Measurements from ENCODE around the gene MAOB.
"Not testable (repeated sequence)": the region's sequence is repeated elsewhere in the genome, so short reads cannot be mapped to it uniquely, and the experiment has no call there.

Gene MAOB

GRCh38 chrX:43882294-43882681 lies at the start of gene MAOB:
Gene MAOB, minus strand, starts transcription at chrX:43882450. Its CDS starts 151 bp downstream, at chrX:43882299.
- DNase-seq: no peak

- DNase-seq: not testable (repeated sequence)
Measured at GRCh38 chrX:43922032-43922431, 39.8 kb upstream of the MAOB start.

DNA sequence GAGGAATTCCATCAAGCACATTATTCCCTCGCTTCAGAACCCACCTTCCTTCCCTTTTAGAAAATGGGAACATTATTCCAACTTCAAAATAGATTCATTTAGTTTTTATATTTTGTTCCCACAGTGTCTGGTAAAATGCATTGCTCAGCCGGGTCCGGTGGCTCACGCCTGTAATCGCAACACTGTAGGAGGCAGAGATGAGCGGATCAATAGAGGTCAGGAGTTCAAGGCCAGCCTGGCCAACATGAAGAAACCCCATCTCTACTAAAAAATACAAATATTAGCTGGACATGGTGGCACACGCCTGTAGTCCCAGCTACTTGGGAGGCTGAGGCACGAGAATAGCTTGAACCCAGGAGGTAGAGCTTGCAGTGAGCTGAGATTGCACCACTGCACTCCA lies 28.5 kb upstream of the MAOB start:
- not testable (repeated sequence) for DNase-seq

DNA sequence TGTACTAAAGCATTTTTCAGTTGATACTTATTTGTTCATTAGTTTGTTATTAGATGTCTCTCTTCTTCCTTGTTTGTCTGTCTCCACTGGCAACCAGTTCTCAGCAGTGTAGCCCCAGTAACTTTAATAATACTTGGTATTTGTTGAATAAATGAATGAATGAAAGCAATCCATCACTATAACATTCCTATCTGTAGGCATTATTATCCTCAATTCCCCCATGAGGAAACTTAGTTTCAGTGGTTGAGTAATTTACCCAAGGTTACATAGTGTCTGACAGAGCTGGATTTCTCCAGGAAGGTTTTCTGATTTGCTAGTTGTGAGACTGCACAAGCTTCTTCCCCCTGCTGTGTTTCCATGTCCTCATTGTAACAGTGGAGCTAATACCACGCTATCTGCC lies 27.8 kb upstream of the MAOB start:
- DNase-seq: no peak

- DNase-seq: no peak
Measured at GRCh38 chrX:43909141-43909540, 26.9 kb upstream of the MAOB start.

GRCh38 chrX:43899878-43900815 lies 17.9 kb upstream of the MAOB start:
- no peak for DNase-seq

DNA sequence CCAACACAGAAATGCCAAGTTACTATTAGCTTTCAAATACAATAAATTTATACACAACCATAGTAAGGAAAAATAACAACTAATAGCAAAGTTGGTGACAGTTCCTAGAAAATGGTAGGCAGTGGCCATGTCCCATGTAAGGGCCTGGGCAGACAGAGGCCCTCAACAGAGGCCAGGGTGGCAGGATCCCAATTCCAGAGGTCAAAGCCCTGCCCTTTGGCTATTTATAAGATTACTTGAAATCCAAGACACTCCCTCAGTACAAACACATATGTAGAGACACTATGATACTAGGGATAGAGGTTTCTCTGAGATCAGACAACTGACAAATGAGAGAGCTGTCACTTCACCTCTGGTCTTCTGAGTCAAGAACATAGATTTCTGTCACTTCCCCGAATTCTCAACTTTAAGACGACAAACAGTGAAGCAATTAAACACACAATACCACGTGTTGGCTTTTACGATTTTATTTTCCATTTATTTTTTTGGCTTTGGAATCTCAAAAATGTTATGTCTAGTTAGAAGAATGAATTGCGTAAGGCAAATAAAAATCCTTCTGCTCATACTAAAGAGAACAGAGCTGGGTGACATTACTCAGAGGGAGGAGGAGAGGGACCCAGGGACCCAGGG lies 16.3 kb upstream of the MAOB start:
- DNase-seq: peak; percentile 0

DNA sequence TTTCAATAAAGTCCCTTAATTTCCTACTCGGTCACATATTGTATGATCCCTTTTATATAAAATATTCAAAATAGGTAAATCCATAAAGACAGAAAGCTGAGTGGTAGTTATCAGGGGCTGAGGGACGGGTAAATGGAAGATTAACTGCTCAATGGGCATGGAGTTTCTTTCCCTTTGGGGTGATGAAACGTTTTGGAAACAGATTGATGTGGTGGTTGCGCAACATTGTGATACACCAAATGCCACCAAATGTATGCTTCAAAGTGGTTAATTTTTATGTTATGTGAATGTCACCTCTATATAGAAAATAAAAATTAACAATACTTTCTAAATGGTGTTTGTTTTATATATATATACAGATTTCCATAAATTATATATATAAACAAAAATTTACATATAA lies 15.0 kb upstream of the MAOB start:
- no peak for DNase-seq

- no peak for DNase-seq
Measured at GRCh38 chrX:43892336-43892870, 10.2 kb upstream of the MAOB start.

GRCh38 chrX:43885617-43886016 lies 3.4 kb upstream of the MAOB start:
- no peak for DNase-seq

DNA sequence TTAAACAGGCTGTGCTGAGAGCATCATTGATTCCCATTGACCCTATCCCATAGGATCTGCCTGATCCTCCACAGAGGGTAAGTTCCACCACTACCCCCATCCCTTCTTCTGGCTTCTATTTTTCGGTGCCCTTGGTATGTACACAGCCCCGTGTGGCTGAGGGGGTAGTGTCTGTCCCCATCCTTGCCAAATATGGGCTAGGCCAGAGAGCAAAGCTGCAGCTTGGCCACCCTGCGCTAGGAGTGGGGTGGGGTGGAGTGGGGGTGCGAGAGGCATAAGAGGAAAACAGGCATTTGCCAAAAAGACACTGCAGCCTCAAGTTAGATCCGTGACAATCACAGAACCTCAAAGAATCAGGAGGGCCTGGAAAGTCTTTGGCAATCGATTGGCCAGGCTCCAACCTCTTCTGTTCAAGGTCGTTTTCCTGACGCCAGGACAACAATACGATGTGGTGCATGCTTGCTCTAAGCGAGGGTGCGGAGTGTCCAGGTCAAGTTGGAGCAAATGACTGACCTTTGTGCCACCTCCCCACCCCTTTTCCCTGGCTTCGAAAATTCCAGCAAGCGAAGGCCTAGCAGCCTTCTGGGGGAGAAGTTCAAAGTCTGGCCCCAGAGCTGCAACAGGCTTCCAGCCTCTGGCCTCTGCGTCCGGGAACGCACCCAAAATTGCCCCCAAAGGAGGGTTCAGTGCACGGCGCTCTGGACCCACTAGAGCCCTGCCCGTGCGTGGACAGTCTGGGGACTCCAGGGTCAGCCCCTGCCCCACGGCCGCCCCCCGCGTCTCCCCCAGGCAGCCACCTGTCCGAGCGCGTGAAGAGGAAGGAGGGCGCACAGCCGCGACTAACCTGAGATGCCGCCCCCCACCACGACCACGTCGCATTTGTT lies 598 bp downstream of the MAOB start:
- no peak for DNase-seq

- no peak for DNase-seq
Measured at GRCh38 chrX:43880425-43880824, 1.8 kb downstream of the MAOB start.

GRCh38 chrX:43878906-43879526 lies 3.2 kb downstream of the MAOB start:
- no peak for DNase-seq

DNA sequence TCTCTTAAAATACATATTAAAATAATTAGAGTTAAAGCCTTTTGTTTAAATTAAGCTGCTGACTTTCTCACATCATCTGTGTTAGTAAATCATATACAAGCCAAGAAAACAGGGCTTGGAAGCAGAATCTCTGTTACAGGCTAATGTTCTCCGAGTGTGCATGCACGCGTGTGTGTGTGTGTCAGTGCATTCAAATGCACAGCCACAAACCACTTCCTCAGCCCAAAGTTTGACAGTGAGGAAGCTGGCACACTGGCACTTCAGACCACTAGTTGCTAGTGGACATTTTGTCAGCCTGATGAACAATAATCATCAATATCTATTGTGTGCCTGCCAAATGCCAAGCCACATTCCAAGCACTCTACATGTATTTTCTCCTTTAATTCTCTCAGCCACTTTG lies 5.6 kb downstream of the MAOB start:
- no peak for DNase-seq

GRCh38 chrX:43870758-43871419 lies 11.4 kb downstream of the MAOB start:
- DNase-seq: no peak

DNA sequence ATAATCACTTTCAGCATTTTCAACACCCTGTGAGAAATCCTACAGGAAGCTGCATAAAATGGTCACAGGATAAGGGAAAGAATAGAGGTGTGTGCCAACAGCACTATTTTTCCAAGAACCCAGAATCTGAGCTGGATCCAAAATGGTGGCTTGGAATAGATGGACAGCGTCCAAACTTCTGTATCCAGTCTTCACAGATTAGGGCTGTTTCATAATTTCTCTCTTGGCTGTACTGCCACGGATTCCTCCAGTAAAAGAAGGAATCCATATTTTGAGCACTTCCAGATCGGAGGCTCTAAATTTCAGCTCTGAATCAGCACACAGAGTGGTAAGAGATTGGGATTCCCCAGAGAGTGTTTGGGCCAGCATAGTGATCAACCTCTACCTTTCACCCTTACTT lies 12.2 kb downstream of the MAOB start:
- no peak for DNase-seq

DNA sequence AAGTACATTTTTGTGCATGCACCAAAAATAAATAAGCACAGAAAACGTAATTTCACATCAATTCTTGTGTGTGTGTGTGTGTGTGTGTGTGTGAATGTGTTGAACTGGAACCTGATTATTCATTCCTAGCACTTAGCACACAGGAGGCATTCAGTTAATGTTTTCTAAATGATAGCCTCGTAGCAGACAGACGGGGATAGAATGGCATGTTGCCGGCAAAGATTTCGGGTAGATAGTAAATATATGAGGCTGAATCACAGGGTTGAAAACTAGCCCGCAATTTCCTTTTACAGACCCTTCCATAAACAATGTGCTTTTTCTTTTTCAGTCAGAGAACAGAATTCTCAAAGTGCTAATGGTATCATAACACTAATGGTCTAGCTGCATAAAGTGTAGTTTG lies 13.5 kb downstream of the MAOB start:
- no peak for DNase-seq

GRCh38 chrX:43866423-43866822 lies 15.8 kb downstream of the MAOB start:
- DNase-seq: no peak

GRCh38 chrX:43865791-43866190 lies 16.5 kb downstream of the MAOB start:
- no peak for DNase-seq

DNA sequence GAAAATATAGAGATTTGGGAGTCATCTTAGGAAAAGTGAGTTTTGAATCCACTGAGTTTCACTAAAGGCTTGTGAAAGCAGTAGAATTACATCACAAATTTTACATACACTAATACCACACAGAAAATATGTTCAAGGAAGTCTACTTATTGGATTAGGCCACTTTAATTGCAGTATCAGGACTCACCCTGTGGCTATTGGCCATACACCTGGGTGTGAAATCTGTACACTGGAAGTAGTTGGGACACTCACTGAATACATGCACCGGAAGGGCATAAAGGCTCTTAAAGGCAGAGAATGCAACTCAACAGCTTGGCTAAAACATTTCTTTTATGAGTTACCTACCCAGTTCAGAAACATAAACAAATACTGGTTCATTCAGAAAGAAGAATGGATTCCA lies 19.8 kb downstream of the MAOB start:
- no peak for DNase-seq

- DNase-seq: no peak
Measured at GRCh38 chrX:43861750-43862149, 20.5 kb downstream of the MAOB start.
